WTC11 (cell line): Measurements from ENCODE around the gene GPR156. TPM values are rescaled to one million over a fixed set of nuclear protein-coding genes. Genes with fewer than 3 reads are reported as not detected.
A peak's percentile ranks its signal among the peaks of the same experiment; 100 is the strongest.

Source experiments
- ATAC-seq: fragments of 200-7000 bp; cut with Tn5 transposase; 2 replicates; pipeline ENCODE4 v1.10.0; 2021; ENCODE audit warnings: mild to moderate bottlenecking, moderate library complexity
- CTCF ChIA-PET: fragments of 300-600 bp; sonication (Branson Sonifier 250); formaldehyde crosslinking; loops from one replicate; lab custom pipeline; 2021; ENCODE audit warnings: antibody characterized with exemption; lab: Charles Lee
- POLR2A ChIA-PET: fragments of 350-600 bp; sonication (Branson Sonifier 250); formaldehyde crosslinking; loops from one replicate; lab custom pipeline; 2021; ENCODE audit warnings: antibody characterized with exemption; lab: Charles Lee
- DNase-seq: peaks from one replicate; pipeline ENCODE4 v3.0.0; 2021; ENCODE audit warnings: low spot score
- H3K27ac Mint-ChIP-seq: 2 replicates; pipeline ENCODE4 v1.8.0; 2021; ENCODE audit warnings: mixed read lengths
- H3K27me3 Mint-ChIP-seq: 2 replicates; pipeline ENCODE4 v1.8.0; 2021; ENCODE audit warnings: low read depth, mild to moderate bottlenecking, moderate library complexity, mixed read lengths
- H3K36me3 Mint-ChIP-seq: 2 replicates; pipeline ENCODE4 v1.8.0; 2021; ENCODE audit warnings: mixed read lengths
- H3K4me1 Mint-ChIP-seq: 2 replicates; pipeline ENCODE4 v1.8.0; 2022; ENCODE audit warnings: mixed read lengths
- H3K4me3 Mint-ChIP-seq: 2 replicates; pipeline ENCODE4 v1.8.0; 2021; ENCODE audit warnings: mild to moderate bottlenecking, moderate library complexity, mixed read lengths
- H3K9me3 Mint-ChIP-seq: 2 replicates; pipeline ENCODE4 v1.8.0; 2021; ENCODE audit warnings: mixed read lengths
- ARID4B ChIP-seq: sonication (generic); formaldehyde crosslinking; IDR thresholded peaks from 2 replicates; pipeline ENCODE4 v1.8.0; 2023; ENCODE audit warnings: missing genetic modification reagents, mild to moderate bottlenecking, borderline replicate concordance
- E2F1 ChIP-seq: sonication (generic); formaldehyde crosslinking; IDR thresholded peaks from 2 replicates; pipeline ENCODE4 v1.8.0; 2022; ENCODE audit warnings: mild to moderate bottlenecking, missing genetic modification reagents
- ETV6 ChIP-seq: sonication (generic); formaldehyde crosslinking; IDR thresholded peaks from 2 replicates; pipeline ENCODE4 v1.8.1; 2022; ENCODE audit warnings: mild to moderate bottlenecking, missing genetic modification reagents
- JAZF1 ChIP-seq: fragments of 250-450 bp; sonication (Bioruptor Pico); IDR thresholded peaks from 2 replicates; pipeline ENCODE4 v1.9.0; 2021; ENCODE audit warnings: moderate library complexity, mild to moderate bottlenecking, inconsistent platforms
- MYBL2 ChIP-seq: sonication (generic); formaldehyde crosslinking; IDR thresholded peaks from 2 replicates; pipeline ENCODE4 v1.8.1; 2023; ENCODE audit warnings: mild to moderate bottlenecking, moderate library complexity, missing genetic modification reagents
- NFYB ChIP-seq: sonication (generic); formaldehyde crosslinking; conservative IDR thresholded peaks from 2 replicates; pipeline ENCODE4 v1.8.0; 2022; ENCODE audit warnings: low read depth, missing genetic modification reagents
- TCF7 ChIP-seq: sonication (generic); formaldehyde crosslinking; IDR thresholded peaks from 2 replicates; pipeline ENCODE4 v1.8.0; 2022; ENCODE audit warnings: mild to moderate bottlenecking, low read depth, missing genetic modification reagents, moderate library complexity
- TEAD1 ChIP-seq: sonication (generic); formaldehyde crosslinking; IDR thresholded peaks from 2 replicates; pipeline ENCODE4 v1.8.0; 2022; ENCODE audit warnings: mild to moderate bottlenecking, missing genetic modification reagents
- TEAD4 ChIP-seq: sonication (generic); formaldehyde crosslinking; IDR thresholded peaks from 2 replicates; pipeline ENCODE4 v1.8.0; 2022; ENCODE audit warnings: mild to moderate bottlenecking, missing genetic modification reagents
- ZNF512 ChIP-seq: sonication (generic); formaldehyde crosslinking; IDR thresholded peaks from 2 replicates; pipeline ENCODE4 v1.8.1; 2022; ENCODE audit warnings: missing genetic modification reagents, borderline replicate concordance
- total RNA-seq: library from RNA; stranded (reverse); gene quantifications from 3 replicates; pipeline ENCODE4 v1.2.3, GENCODE V29; 2021
- TF ChIP-seq, protein P1 (sequence below): sonication (generic); formaldehyde crosslinking; conservative IDR thresholded peaks from 2 replicates; pipeline ENCODE4 v1.8.1; 2023; ENCODE audit warnings: mild to moderate bottlenecking, low read depth, missing genetic modification reagents, moderate library complexity
- TF ChIP-seq, protein P2 (sequence below): sonication (generic); formaldehyde crosslinking; IDR thresholded peaks from 2 replicates; pipeline ENCODE4 v1.8.1; 2023; ENCODE audit warnings: mild to moderate bottlenecking, missing genetic modification reagents, moderate library complexity
- TF ChIP-seq, protein P3 (sequence below): sonication (generic); formaldehyde crosslinking; IDR thresholded peaks from 2 replicates; pipeline ENCODE4 v1.8.1; 2022; ENCODE audit warnings: mild to moderate bottlenecking, missing genetic modification reagents, moderate library complexity, borderline replicate concordance
- TF ChIP-seq, protein P4 (sequence below): sonication (generic); formaldehyde crosslinking; IDR thresholded peaks from 2 replicates; pipeline ENCODE4 v1.8.1; 2023; ENCODE audit warnings: mild to moderate bottlenecking, missing genetic modification reagents, borderline replicate concordance
- TF ChIP-seq, protein P5 (sequence below): sonication (generic); formaldehyde crosslinking; IDR thresholded peaks from 2 replicates; pipeline ENCODE4 v1.8.0; 2022; ENCODE audit warnings: mild to moderate bottlenecking, missing genetic modification reagents

GPR156 gene
- total RNA-seq, 1 experiment from 2014 or later: 0.72 TPM

GRCh38 chr3:120177707-120178306 is 107.2 kb downstream of the GPR156 start:
- ChIA-PET CTCF (interaction anchor here (1.5 to 2.5 kb wide), 3 partner anchors 18 to 286 kb away, joined by 3 to 11 read pairs (median 7); no protein-coding TSS in a partner anchor), POLR2A (interaction anchor here (1.0 to 1.5 kb wide), 3 partner anchors 18 to 108 kb away, joined by 3 to 5 read pairs (median 5); partner anchors contain the start of genes GPR156 and GSK3B)
- Mint-ChIP-seq H3K27me3 (no peaks in the 10 kb centered on the region), H3K4me3 (no peak overlapping the region), H3K27ac (no peak overlapping the region), H3K4me1 (peaks cover 13% of the 10 kb centered on the region), H3K9me3 (no peaks in the 10 kb centered on the region), H3K36me3 (no peaks in the 10 kb centered on the region)
- DNase-seq (no peak), ATAC-seq (peak; percentile 74)
- TF ChIP-seq TEAD1 (CRISPR knock-in tag) (no peak), TCF7 (CRISPR knock-in tag) (no peak), NFYB (CRISPR knock-in tag) (no peak), ZNF512 (CRISPR knock-in tag) (no peak), ETV6 (CRISPR knock-in tag) (no peak), JAZF1 (CRISPR knock-in tag) (no peak), ARID4B (CRISPR knock-in tag) (no peak)
- TF ChIP-seq, protein P1, sequence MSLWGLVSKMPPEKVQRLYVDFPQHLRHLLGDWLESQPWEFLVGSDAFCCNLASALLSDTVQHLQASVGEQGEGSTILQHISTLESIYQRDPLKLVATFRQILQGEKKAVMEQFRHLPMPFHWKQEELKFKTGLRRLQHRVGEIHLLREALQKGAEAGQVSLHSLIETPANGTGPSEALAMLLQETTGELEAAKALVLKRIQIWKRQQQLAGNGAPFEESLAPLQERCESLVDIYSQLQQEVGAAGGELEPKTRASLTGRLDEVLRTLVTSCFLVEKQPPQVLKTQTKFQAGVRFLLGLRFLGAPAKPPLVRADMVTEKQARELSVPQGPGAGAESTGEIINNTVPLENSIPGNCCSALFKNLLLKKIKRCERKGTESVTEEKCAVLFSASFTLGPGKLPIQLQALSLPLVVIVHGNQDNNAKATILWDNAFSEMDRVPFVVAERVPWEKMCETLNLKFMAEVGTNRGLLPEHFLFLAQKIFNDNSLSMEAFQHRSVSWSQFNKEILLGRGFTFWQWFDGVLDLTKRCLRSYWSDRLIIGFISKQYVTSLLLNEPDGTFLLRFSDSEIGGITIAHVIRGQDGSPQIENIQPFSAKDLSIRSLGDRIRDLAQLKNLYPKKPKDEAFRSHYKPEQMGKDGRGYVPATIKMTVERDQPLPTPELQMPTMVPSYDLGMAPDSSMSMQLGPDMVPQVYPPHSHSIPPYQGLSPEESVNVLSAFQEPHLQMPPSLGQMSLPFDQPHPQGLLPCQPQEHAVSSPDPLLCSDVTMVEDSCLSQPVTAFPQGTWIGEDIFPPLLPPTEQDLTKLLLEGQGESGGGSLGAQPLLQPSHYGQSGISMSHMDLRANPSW (CRISPR knock-in tag): no peak
- TF ChIP-seq, protein P2, sequence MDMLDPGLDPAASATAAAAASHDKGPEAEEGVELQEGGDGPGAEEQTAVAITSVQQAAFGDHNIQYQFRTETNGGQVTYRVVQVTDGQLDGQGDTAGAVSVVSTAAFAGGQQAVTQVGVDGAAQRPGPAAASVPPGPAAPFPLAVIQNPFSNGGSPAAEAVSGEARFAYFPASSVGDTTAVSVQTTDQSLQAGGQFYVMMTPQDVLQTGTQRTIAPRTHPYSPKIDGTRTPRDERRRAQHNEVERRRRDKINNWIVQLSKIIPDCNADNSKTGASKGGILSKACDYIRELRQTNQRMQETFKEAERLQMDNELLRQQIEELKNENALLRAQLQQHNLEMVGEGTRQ (CRISPR knock-in tag): no peak
- TF ChIP-seq, protein P3, sequence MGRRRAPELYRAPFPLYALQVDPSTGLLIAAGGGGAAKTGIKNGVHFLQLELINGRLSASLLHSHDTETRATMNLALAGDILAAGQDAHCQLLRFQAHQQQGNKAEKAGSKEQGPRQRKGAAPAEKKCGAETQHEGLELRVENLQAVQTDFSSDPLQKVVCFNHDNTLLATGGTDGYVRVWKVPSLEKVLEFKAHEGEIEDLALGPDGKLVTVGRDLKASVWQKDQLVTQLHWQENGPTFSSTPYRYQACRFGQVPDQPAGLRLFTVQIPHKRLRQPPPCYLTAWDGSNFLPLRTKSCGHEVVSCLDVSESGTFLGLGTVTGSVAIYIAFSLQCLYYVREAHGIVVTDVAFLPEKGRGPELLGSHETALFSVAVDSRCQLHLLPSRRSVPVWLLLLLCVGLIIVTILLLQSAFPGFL (CRISPR knock-in tag): no peak

DNA sequence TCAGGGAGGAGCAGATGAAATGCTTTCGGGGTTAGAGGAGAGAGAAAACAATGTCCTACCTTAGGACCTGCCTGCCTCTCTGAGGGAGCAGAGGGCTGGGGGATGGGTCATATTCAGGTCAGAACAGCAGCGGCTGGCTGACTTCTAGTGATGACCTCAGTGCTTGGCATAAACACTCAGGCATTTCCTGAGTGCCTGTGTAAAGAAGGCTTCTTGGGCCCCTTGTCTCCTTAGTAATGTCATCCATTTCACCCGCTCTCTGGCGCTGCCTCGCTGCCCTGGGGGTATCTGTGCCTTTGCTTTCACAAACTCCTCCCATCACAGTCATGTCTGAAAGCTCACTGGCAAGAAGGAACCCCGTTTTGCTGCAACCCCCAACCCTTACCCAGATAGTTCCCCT is 107.9 kb downstream of the GPR156 start:
- ATAC-seq: peak; percentile 77
- CTCF ChIA-PET: interaction anchor here (1.5 to 2.5 kb wide), 3 partner anchors 17 to 285 kb away, joined by 3 to 11 read pairs (median 7); no protein-coding TSS in a partner anchor

More for the DNA sequence above, 107.9 kb downstream of the GPR156 start:
- TF ChIP-seq, protein P4, sequence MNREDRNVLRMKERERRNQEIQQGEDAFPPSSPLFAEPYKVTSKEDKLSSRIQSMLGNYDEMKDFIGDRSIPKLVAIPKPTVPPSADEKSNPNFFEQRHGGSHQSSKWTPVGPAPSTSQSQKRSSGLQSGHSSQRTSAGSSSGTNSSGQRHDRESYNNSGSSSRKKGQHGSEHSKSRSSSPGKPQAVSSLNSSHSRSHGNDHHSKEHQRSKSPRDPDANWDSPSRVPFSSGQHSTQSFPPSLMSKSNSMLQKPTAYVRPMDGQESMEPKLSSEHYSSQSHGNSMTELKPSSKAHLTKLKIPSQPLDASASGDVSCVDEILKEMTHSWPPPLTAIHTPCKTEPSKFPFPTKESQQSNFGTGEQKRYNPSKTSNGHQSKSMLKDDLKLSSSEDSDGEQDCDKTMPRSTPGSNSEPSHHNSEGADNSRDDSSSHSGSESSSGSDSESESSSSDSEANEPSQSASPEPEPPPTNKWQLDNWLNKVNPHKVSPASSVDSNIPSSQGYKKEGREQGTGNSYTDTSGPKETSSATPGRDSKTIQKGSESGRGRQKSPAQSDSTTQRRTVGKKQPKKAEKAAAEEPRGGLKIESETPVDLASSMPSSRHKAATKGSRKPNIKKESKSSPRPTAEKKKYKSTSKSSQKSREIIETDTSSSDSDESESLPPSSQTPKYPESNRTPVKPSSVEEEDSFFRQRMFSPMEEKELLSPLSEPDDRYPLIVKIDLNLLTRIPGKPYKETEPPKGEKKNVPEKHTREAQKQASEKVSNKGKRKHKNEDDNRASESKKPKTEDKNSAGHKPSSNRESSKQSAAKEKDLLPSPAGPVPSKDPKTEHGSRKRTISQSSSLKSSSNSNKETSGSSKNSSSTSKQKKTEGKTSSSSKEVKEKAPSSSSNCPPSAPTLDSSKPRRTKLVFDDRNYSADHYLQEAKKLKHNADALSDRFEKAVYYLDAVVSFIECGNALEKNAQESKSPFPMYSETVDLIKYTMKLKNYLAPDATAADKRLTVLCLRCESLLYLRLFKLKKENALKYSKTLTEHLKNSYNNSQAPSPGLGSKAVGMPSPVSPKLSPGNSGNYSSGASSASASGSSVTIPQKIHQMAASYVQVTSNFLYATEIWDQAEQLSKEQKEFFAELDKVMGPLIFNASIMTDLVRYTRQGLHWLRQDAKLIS (CRISPR knock-in tag): no peak
- TF ChIP-seq JAZF1 (CRISPR knock-in tag) (no peak), TEAD4 (no peak), E2F1 (CRISPR knock-in tag) (no peak), MYBL2 (CRISPR knock-in tag) (no peak)
- TF ChIP-seq, protein P5, sequence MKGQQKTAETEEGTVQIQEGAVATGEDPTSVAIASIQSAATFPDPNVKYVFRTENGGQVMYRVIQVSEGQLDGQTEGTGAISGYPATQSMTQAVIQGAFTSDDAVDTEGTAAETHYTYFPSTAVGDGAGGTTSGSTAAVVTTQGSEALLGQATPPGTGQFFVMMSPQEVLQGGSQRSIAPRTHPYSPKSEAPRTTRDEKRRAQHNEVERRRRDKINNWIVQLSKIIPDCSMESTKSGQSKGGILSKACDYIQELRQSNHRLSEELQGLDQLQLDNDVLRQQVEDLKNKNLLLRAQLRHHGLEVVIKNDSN (CRISPR knock-in tag): no peak
- Mint-ChIP-seq H3K27ac (no peak overlapping the region), H3K9me3 (no peaks in the 10 kb centered on the region), H3K4me3 (no peak overlapping the region), H3K36me3 (no peaks in the 10 kb centered on the region), H3K27me3 (no peaks in the 10 kb centered on the region), H3K4me1 (peaks cover 13% of the 10 kb centered on the region)
- DNase-seq: peak; percentile 13
- POLR2A ChIA-PET: interaction anchor here (1.0 to 1.5 kb wide), 2 partner anchors 17 to 82 kb away, joined by 5 read pairs; partner anchors contain the start of gene GSK3B
